Measurements from ENCODE around the gene IQSEC1. TPM values are rescaled to one million over a fixed set of nuclear protein-coding genes. Genes with fewer than 3 reads are reported as not detected.

IQSEC1 gene
- total and polyA plus RNA-seq, 2 donors (not counting 3 experiments of a cell fraction or from before 2014, with no cell fraction given): 5.2 to 18.0 TPM

DNA sequence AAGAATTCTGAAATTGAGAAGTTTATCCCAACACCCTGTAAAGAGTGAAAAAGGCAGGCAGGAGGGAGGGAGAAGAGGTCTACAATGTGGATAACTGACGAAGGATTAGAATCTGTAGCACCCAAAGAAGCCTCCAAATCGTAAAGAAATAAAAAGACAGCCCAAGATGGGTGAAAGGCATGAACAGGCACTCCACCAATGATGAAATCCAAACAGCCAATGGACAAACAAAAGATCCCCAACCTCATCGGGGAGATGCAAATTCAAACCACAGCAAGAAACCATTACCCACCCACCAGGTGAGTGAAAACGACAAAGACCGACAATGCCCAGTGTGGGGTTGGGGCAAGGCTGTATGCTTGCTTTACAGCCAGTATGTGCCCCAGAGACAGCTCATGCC, 85.6 kb downstream of the IQSEC1 start:
- Histone ChIP-seq H3K4me1 (ENCODE audit: control insufficient read depth, extremely low read depth, insufficient read depth, low read length) (no peaks in the 10 kb centered on the region), H3K27me3 (ENCODE audit: control insufficient read depth in 2 of 2, insufficient read depth in 2 of 2, low read length in 2 of 2) (peaks cover 8% of the 10 kb centered on the region in 2 experiments), H3K4me2 (ENCODE audit: insufficient read depth, low read length) (no peak overlapping the region), H3K36me3 (ENCODE audit: control insufficient read depth in 2 of 2, extremely low read depth in 1 of 2, insufficient read depth in 2 of 2, low read length in 2 of 2) (no peaks in the 10 kb centered on the region), H4K20me1 (replicated peaks; ENCODE audit: control insufficient read depth, extremely low read depth, insufficient read depth, low read length) (no peaks in the 10 kb centered on the region), H3K9me1 (replicated peaks; ENCODE audit: control insufficient read depth, extremely low read depth, insufficient read depth, low read length) (no peaks in the 10 kb centered on the region), H3K27ac (ENCODE audit: insufficient read depth, low read depth, low read length) (no peak overlapping the region), H3K79me2 (ENCODE audit: control insufficient read depth, insufficient read depth, low read length) (no peaks in the 10 kb centered on the region), H3K9ac (replicated peaks; ENCODE audit: extremely low read depth, insufficient read depth, low read length) (no peak overlapping the region), H2AFZ (ENCODE audit: low read depth, low read length) (no peak overlapping the region), H3K4me3 (replicated peaks in 1 of 3; ENCODE audit: insufficient read depth in 1 of 3, low read depth in 1 of 3, low read length in 3 of 3) (no peak overlapping the region), H3K9me3 (replicated peaks; ENCODE audit: control insufficient read depth, insufficient read depth, low read length) (no peaks in the 10 kb centered on the region)
- dilution Hi-C loops (cut with MboI; ENCODE audit: extremely low pct_ligation_motif_present, low sequenced_read_pairs) (no loop called here), intact Hi-C loops (cut with micrococcal nuclease) (loop anchor here (10.0 kb wide), 1 partner anchor 783 kb away; no protein-coding TSS in a partner anchor)
- DNase-seq (ENCODE audit: low read depth, low spot score) (no peak), FAIRE-seq (no peak)
- CTCF ChIA-PET: interaction anchor here (1.6 kb wide), 1 partner anchor 96 kb away, joined by 6 read pairs; no protein-coding TSS in a partner anchor
- no TSS peak for BruUV-seq (replicated peaks)
- POLR2A ChIA-PET: no interaction called here
- no peak for TF ChIP-seq POLR2A (IDR thresholded peaks at IDR 0.05; ENCODE audit: low read depth, low read length)
- TF ChIP-seq, protein P1, sequence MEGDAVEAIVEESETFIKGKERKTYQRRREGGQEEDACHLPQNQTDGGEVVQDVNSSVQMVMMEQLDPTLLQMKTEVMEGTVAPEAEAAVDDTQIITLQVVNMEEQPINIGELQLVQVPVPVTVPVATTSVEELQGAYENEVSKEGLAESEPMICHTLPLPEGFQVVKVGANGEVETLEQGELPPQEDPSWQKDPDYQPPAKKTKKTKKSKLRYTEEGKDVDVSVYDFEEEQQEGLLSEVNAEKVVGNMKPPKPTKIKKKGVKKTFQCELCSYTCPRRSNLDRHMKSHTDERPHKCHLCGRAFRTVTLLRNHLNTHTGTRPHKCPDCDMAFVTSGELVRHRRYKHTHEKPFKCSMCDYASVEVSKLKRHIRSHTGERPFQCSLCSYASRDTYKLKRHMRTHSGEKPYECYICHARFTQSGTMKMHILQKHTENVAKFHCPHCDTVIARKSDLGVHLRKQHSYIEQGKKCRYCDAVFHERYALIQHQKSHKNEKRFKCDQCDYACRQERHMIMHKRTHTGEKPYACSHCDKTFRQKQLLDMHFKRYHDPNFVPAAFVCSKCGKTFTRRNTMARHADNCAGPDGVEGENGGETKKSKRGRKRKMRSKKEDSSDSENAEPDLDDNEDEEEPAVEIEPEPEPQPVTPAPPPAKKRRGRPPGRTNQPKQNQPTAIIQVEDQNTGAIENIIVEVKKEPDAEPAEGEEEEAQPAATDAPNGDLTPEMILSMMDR (IDR thresholded peaks at IDR 0.05; ENCODE audit: extremely low read depth in 1 of 2, insufficient read depth in 1 of 2, low read depth in 1 of 2, low read length in 2 of 2): no peak
- no peak for TF ChIP-seq POLR2AphosphoS5 (IDR thresholded peaks at IDR 0.05; ENCODE audit: insufficient read depth, low read depth, low read length)

DNA sequence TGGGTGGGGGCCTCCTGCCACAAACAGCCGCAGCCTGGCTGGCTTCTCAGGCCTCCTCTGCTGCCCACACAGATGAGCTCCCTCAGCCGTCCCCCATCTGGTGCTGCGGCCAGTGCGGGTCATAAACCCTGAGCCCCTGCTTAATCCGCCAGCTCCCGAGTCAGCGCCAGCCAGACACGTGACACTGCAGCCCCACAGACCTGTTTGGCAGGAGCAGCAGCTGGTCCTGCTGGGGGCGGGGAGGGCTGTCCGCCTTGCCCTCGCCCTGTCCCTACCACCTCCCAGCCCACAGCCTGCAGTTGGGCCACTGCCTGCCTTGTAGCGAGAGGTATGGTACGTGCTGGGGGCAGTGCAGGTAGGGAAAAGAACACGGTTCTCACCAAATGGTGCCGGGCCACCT, 86.2 kb downstream of the IQSEC1 start:
- Histone ChIP-seq H3K36me3 (ENCODE audit: control insufficient read depth in 2 of 2, extremely low read depth in 1 of 2, insufficient read depth in 2 of 2, low read length in 2 of 2) (no peaks in the 10 kb centered on the region), H4K20me1 (replicated peaks; ENCODE audit: control insufficient read depth, extremely low read depth, insufficient read depth, low read length) (no peaks in the 10 kb centered on the region), H3K9me1 (replicated peaks; ENCODE audit: control insufficient read depth, extremely low read depth, insufficient read depth, low read length) (no peaks in the 10 kb centered on the region), H3K4me3 (replicated peaks in 1 of 3; ENCODE audit: insufficient read depth in 1 of 3, low read depth in 1 of 3, low read length in 3 of 3) (no peak overlapping the region), H2AFZ (ENCODE audit: low read depth, low read length) (no peak overlapping the region), H3K27ac (ENCODE audit: insufficient read depth, low read depth, low read length) (no peak overlapping the region), H3K79me2 (ENCODE audit: control insufficient read depth, insufficient read depth, low read length) (no peaks in the 10 kb centered on the region), H3K4me2 (ENCODE audit: insufficient read depth, low read length) (no peak overlapping the region), H3K9me3 (replicated peaks; ENCODE audit: control insufficient read depth, insufficient read depth, low read length) (no peaks in the 10 kb centered on the region), H3K9ac (replicated peaks; ENCODE audit: extremely low read depth, insufficient read depth, low read length) (no peak overlapping the region), H3K4me1 (ENCODE audit: control insufficient read depth, extremely low read depth, insufficient read depth, low read length) (no peaks in the 10 kb centered on the region), H3K27me3 (ENCODE audit: control insufficient read depth in 2 of 2, insufficient read depth in 2 of 2, low read length in 2 of 2) (peaks cover 6 to 9% of the 10 kb centered on the region in 2 experiments)
- ChIA-PET CTCF (interaction anchor here (2.1 to 5.2 kb wide), 2 partner anchors 8 to 119 kb away, joined by 8 to 101 read pairs; no protein-coding TSS in a partner anchor), POLR2A (no interaction called here)
- dilution Hi-C loops (cut with MboI; ENCODE audit: extremely low pct_ligation_motif_present, low sequenced_read_pairs) (no loop called here), intact Hi-C loops (cut with micrococcal nuclease) (loop anchor here (10.0 kb wide), 1 partner anchor 782 kb away; no protein-coding TSS in a partner anchor)
- TF ChIP-seq, protein P1 (IDR thresholded peaks at IDR 0.05; ENCODE audit: extremely low read depth in 1 of 2, insufficient read depth in 1 of 2, low read depth in 1 of 2, low read length in 2 of 2): no peak
- no peak for TF ChIP-seq POLR2A (IDR thresholded peaks at IDR 0.05; ENCODE audit: low read depth, low read length)
- TF ChIP-seq JUN (IDR thresholded peaks at IDR 0.05; ENCODE audit: borderline replicate concordance, insufficient read depth, insufficient read length, low read depth): no peak
- TF ChIP-seq FOS (IDR thresholded peaks at IDR 0.05; ENCODE audit: borderline replicate concordance, insufficient read depth, low read length): no peak
- no peak for TF ChIP-seq EZH2 (IDR thresholded peaks at IDR 0.05; ENCODE audit: borderline replicate concordance, low read depth, low read length, severe bottlenecking)
- TF ChIP-seq, protein P2, sequence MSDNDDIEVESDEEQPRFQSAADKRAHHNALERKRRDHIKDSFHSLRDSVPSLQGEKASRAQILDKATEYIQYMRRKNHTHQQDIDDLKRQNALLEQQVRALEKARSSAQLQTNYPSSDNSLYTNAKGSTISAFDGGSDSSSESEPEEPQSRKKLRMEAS (IDR thresholded peaks at IDR 0.05; ENCODE audit: insufficient read depth, insufficient read length): no peak
- no peak for TF ChIP-seq POLR2AphosphoS5 (IDR thresholded peaks at IDR 0.05; ENCODE audit: insufficient read depth, low read depth, low read length)
- no peak for TF ChIP-seq MYC (IDR thresholded peaks at IDR 0.05; ENCODE audit: low read depth, low read length)
- TF ChIP-seq GATA2 (IDR thresholded peaks at IDR 0.05; ENCODE audit: insufficient read depth, insufficient read length, low read depth, low read length): no peak
- no TSS peak for BruUV-seq (replicated peaks)
- DNase-seq (ENCODE audit: low read depth, low spot score) (no peak), FAIRE-seq (no peak)
